ENCODE results near the gene ZNF385B.

GRCh38 chr2:179712825-179713224 lies 148.6 kb downstream of the ZNF385B start:
- no peak for TF ChIP-seq CTCF (IDR thresholded peaks at IDR 0.05)
- TF ChIP-seq POLR2A (IDR thresholded peaks at IDR 0.05), result no peak
